ENCODE results near the gene SORCS2.

SORCS2 gene

GRCh38 chr4:7233006-7233580 is 40.8 kb downstream of the SORCS2 start:
- TF ChIP-seq CTCF (IDR thresholded peaks at IDR 0.05; ENCODE audit: low read depth, low read length), result no peak
- DNase-seq (ENCODE audit: extremely low read depth, low read depth), result no peak

GRCh38 chr4:7233601-7234000 is 41.3 kb downstream of the SORCS2 start:
- no peak for DNase-seq (ENCODE audit: extremely low read depth, low read depth)
- no peak for TF ChIP-seq CTCF (IDR thresholded peaks at IDR 0.05; ENCODE audit: low read depth, low read length)

- TF ChIP-seq CTCF (IDR thresholded peaks at IDR 0.05; ENCODE audit: low read depth, low read length), result no peak
- no peak for DNase-seq (ENCODE audit: extremely low read depth, low read depth)
These were observed 42.2 kb downstream of the SORCS2 start for GRCh38 chr4:7234355-7235029.

- TF ChIP-seq CTCF (IDR thresholded peaks at IDR 0.05; ENCODE audit: low read depth, low read length), result no peak
- no peak for DNase-seq (ENCODE audit: extremely low read depth, low read depth)
These were observed 42.7 kb downstream of the SORCS2 start for GRCh38 chr4:7235030-7235380.

- no peak for DNase-seq (ENCODE audit: extremely low read depth, low read depth)
- TF ChIP-seq CTCF (IDR thresholded peaks at IDR 0.05; ENCODE audit: low read depth, low read length), result no peak
These were observed 44.5 kb downstream of the SORCS2 start for GRCh38 chr4:7236847-7237246.

- peak; percentile 40 for DNase-seq (ENCODE audit: extremely low read depth, low read depth)
- TF ChIP-seq CTCF (IDR thresholded peaks at IDR 0.05; ENCODE audit: low read depth, low read length), result no peak
These were observed 45.5 kb downstream of the SORCS2 start for GRCh38 chr4:7237873-7238272.

- DNase-seq (ENCODE audit: extremely low read depth, low read depth), result no peak
- peak; percentile 39 for TF ChIP-seq CTCF (IDR thresholded peaks at IDR 0.05; ENCODE audit: low read depth, low read length)
These were observed 46.1 kb downstream of the SORCS2 start for GRCh38 chr4:7238300-7238960.

All from AG09319 (cell line).